ENCODE measurements around the gene RFXANK.

DNA sequence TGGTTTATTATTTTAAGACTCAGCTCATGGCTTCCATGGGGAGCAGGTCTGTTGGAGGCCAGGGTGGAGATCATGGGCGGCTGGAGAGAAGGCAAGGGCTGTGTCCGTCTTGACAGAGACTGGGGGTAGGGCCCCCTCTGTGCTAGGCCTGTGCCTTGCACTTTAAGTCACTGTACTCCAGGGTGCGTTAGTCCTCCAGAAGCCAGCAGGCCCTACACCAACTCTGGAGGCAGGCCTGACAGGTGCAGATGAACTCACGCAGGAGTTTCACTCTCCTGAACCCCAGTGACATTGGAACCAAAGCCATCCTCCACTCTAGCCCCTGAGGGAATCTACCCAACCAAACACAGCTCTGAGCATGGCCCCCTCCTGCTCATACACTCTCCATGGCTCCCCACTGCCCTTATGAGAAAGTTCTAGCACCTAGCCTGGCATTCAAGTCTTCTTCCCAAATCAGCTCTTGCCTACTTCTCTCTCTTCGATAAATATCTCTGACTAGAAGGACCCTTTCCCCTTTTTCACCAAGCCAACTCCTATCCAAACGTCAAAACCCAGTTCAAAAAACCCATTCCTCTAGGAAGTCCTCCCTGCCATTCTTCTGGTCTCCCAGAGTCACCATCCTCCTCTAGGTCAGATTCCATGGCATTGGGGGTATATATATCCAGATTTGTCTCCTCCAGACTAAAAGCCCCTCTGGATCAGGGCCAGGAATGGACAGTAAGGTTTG lies 37.1 kb upstream of the RFXANK start:
- TF ChIP-seq, protein P1, sequence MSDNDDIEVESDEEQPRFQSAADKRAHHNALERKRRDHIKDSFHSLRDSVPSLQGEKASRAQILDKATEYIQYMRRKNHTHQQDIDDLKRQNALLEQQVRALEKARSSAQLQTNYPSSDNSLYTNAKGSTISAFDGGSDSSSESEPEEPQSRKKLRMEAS (IDR thresholded peaks at IDR 0.05), result no peak
- TF ChIP-seq PBX3 (IDR thresholded peaks at IDR 0.05), result no peak
- no peak for TF ChIP-seq CTCF (IDR thresholded peaks at IDR 0.05)
- TF ChIP-seq POLR2A (IDR thresholded peaks at IDR 0.05; ENCODE audit: low read length), result no peak
- TF ChIP-seq ELK1 (IDR thresholded peaks at IDR 0.05; ENCODE audit: low read depth, low read length), result no peak
- TF ChIP-seq RCOR1 (IDR thresholded peaks at IDR 0.05; ENCODE audit: low read depth, low read length), result no peak
- TF ChIP-seq HOXA7 (CRISPR knock-in tag; IDR thresholded peaks at IDR 0.05), result no peak
- no peak for TF ChIP-seq REST (IDR thresholded peaks at IDR 0.05)
- TF ChIP-seq RNF2 (IDR thresholded peaks at IDR 0.05; ENCODE audit: borderline replicate concordance, low read depth), result no peak
- TF ChIP-seq CHD2 (IDR thresholded peaks at IDR 0.05; ENCODE audit: low read length, partially characterized antibody), result no peak
- TF ChIP-seq MAZ (IDR thresholded peaks at IDR 0.05; ENCODE audit: borderline replicate concordance, low read depth, low read length), result no peak
- no peak for TF ChIP-seq PHF8 (IDR thresholded peaks at IDR 0.05; ENCODE audit: borderline replicate concordance, low read depth)
- no peak for TF ChIP-seq POLR2AphosphoS2 (conservative IDR thresholded peaks at IDR 0.05; ENCODE audit: low read length)
- no peak for TF ChIP-seq HMGXB4 (CRISPR knock-in tag; IDR thresholded peaks at IDR 0.05; ENCODE audit: borderline replicate concordance)
